ENCODE data around the gene CCDC127.

DNA sequence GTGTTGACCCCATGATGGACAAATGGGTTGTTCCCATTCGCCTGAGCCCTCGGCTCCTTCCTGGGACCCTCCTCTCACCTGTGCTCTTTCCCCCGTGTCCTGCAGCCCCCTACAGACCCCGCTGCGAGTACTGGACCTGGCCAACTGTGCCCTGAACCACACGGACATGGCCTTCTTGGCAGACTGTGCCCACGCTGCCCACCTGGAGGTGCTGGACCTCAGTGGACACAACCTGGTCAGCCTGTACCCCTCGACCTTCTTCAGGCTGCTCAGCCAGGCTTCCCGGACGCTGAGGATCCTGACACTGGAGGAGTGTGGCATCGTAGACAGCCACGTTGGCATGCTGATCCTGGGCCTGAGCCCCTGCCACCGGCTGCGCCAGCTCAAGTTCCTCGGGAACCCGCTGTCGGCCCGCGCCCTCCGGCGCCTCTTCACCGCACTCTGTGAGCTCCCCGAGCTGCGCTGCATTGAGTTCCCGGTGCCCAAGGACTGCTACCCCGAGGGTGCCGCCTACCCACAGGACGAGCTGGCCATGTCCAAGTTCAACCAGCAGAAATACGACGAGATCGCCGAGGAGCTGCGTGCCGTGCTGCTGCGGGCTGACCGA is 23.2 kb downstream of the CCDC127 start:
- TF ChIP-seq, protein P1, sequence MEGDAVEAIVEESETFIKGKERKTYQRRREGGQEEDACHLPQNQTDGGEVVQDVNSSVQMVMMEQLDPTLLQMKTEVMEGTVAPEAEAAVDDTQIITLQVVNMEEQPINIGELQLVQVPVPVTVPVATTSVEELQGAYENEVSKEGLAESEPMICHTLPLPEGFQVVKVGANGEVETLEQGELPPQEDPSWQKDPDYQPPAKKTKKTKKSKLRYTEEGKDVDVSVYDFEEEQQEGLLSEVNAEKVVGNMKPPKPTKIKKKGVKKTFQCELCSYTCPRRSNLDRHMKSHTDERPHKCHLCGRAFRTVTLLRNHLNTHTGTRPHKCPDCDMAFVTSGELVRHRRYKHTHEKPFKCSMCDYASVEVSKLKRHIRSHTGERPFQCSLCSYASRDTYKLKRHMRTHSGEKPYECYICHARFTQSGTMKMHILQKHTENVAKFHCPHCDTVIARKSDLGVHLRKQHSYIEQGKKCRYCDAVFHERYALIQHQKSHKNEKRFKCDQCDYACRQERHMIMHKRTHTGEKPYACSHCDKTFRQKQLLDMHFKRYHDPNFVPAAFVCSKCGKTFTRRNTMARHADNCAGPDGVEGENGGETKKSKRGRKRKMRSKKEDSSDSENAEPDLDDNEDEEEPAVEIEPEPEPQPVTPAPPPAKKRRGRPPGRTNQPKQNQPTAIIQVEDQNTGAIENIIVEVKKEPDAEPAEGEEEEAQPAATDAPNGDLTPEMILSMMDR (conservative IDR thresholded peaks at IDR 0.05): no peak
- no peak for TF ChIP-seq EZH2 (IDR thresholded peaks at IDR 0.05; ENCODE audit: low read depth)

All from PC-9 (cell line).